Effector memory CD8-positive, alpha-beta T cell (primary cell): ENCODE data around the gene CREB3L1.
"Not testable (repeated sequence)": the region's sequence is repeated elsewhere in the genome, so short reads cannot be mapped to it uniquely, and the experiment has no call there.

Experiments used
- ATAC-seq: fragments of 150-1000 bp; cut with Tn5 transposase; replicated peaks from 2 replicates; pipeline ENCODE4 v1.10.0; 2021; ENCODE audit warnings: mild to moderate bottlenecking, moderate library complexity
- DNase-seq, 3 experiments: peaks; one replicate each; pipeline ENCODE4 v3.0.0; 2021
- H3K27ac Mint-ChIP-seq, 2 donors: one replicate each; pipeline ENCODE4 v1.8.0; 2022; ENCODE audit warnings: mild to moderate bottlenecking in 2 of 2, mixed read lengths in 2 of 2, moderate library complexity in 2 of 2
- H3K27me3 Mint-ChIP-seq, 2 donors: one replicate each; pipeline ENCODE4 v1.8.0; 2022; ENCODE audit warnings: mixed read lengths in 2 of 2
- H3K36me3 Mint-ChIP-seq: one replicate; pipeline ENCODE4 v1.8.0; 2022; ENCODE audit warnings: mild to moderate bottlenecking, moderate library complexity, mixed read lengths; ENCODE audit not compliant: insufficient read depth
- H3K4me1 Mint-ChIP-seq, 2 donors: one replicate each; pipeline ENCODE4 v1.8.0; 2022; ENCODE audit warnings: low read depth in 2 of 2, mixed read lengths in 2 of 2
- H3K4me3 Mint-ChIP-seq, 2 donors: one replicate each; pipeline ENCODE4 v1.8.0; 2022; ENCODE audit warnings: mild to moderate bottlenecking in 2 of 2, mixed read lengths in 2 of 2, moderate library complexity in 2 of 2
- H3K9me3 Mint-ChIP-seq, 2 donors: one replicate each; pipeline ENCODE4 v1.8.0; 2022; ENCODE audit warnings: mixed read lengths in 2 of 2

The CREB3L1 gene

GRCh38 chr11:46300270-46300669 is 22.8 kb downstream of the CREB3L1 start:
- no peaks in the 10 kb centered on the region for H3K36me3 Mint-ChIP-seq
- peaks cover 14 to 32% of the 10 kb centered on the region in 2 donors for H3K27me3 Mint-ChIP-seq
- ATAC-seq (no peak), DNase-seq (no peak)
- H3K9me3 Mint-ChIP-seq: no peaks in the 10 kb centered on the region
- no peak overlapping the region for H3K4me3 Mint-ChIP-seq
- peaks cover 3 to 4% of the 10 kb centered on the region in 2 donors for H3K4me1 Mint-ChIP-seq
- H3K27ac Mint-ChIP-seq: no peak overlapping the region

- no peak for ATAC-seq
- no peak overlapping the region for H3K4me3 Mint-ChIP-seq
- H3K36me3 Mint-ChIP-seq: no peaks in the 10 kb centered on the region
- H3K9me3 Mint-ChIP-seq: no peaks in the 10 kb centered on the region
- H3K27ac Mint-ChIP-seq: no peak overlapping the region
- H3K4me1 Mint-ChIP-seq: no peaks in the 10 kb centered on the region
- DNase-seq: no peak
- peaks cover 6 to 22% of the 10 kb centered on the region in 2 donors for H3K27me3 Mint-ChIP-seq
These were observed 25.4 kb downstream of the CREB3L1 start for GRCh38 chr11:46302866-46303265.

DNA sequence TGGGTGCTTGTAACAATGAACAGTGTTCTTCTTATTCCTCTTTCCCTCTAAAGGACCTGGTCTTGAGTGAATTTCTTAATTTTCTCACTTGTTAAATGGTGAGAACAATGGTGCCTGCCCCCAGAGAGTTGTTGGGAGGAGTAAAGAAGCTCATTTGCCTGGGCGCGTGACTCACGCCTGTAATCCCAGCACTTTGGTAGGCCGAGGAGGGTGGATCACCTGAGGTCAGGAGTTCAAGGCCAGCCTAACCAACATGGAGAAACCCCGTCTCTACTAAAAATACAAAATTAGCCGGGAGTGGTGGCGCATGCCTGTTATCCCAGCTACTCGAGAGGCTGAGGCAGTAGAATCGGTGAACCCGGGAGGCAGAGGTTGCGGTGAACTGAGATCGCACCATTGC is 26.6 kb downstream of the CREB3L1 start:
- ATAC-seq, H3K4me3 Mint-ChIP-seq, H3K4me1 Mint-ChIP-seq, DNase-seq, H3K36me3 Mint-ChIP-seq, H3K27ac Mint-ChIP-seq, H3K9me3 Mint-ChIP-seq: not testable (repeated sequence)
- H3K27me3 Mint-ChIP-seq: peaks cover 0 to 20% of the 10 kb centered on the region in 2 donors

DNA sequence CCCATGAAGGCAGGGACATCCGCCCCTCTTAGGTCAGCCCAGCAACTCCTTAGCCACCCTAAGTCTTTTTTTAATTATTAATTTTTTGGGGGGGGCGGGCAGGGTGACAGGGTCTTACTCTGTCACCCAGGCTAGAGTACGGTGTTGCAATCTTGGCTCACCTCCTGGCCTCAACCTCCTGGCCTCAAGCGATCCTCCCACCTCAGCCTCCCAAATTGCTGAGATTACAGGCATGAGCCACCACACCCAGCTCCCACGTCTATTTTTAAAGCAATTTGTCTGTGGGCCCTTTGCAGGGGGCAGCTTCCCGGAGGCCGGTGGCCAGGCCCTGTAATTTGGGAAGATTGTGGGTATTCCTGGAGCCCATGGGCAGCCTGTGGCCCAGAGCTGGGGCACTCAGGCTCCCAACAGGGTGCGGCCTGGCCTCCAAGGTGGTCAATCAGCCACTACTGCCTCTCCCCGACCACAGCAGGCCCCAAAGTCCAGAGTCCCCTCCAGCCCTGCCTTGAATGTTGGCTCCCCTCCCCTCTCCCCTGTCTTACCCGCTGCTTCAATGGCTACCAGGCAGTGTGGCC is 27.2 kb downstream of the CREB3L1 start:
- no peak overlapping the region for H3K4me3 Mint-ChIP-seq
- no peak overlapping the region for H3K27ac Mint-ChIP-seq
- H3K9me3 Mint-ChIP-seq: no peaks in the 10 kb centered on the region
- peaks cover 3 to 4% of the 10 kb centered on the region in 2 donors for H3K4me1 Mint-ChIP-seq
- DNase-seq: no peak
- ATAC-seq: no peak
- no peaks in the 10 kb centered on the region for H3K36me3 Mint-ChIP-seq
- H3K27me3 Mint-ChIP-seq: peaks cover 0 to 14% of the 10 kb centered on the region in 2 donors

DNA sequence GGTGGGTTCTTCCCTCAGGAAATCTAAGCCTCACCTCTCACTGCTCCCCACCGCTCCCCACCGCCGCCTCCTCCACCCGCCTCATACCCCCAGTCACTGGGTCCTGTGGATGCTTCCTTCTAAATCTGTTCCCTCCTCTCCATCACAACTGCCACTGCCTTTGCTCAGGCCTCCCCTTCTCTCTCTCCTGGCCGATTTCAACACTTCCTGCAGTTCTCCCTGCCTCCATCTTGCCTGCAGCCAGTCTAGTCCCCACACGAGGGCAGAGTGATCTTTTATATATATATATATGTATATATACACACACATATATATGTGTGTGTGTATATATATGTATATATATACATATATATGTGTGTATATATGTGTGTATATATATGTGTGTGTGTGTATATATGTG is 27.8 kb downstream of the CREB3L1 start:
- H3K9me3 Mint-ChIP-seq: no peaks in the 10 kb centered on the region
- H3K36me3 Mint-ChIP-seq: no peaks in the 10 kb centered on the region
- peaks cover 0 to 8% of the 10 kb centered on the region in 2 donors for H3K27me3 Mint-ChIP-seq
- ATAC-seq: no peak
- H3K4me3 Mint-ChIP-seq: no peak overlapping the region
- H3K4me1 Mint-ChIP-seq: peaks cover 3 to 4% of the 10 kb centered on the region in 2 donors
- no peak for DNase-seq
- H3K27ac Mint-ChIP-seq: no peak overlapping the region

GRCh38 chr11:46306296-46306853 is 28.9 kb downstream of the CREB3L1 start:
- no peak for DNase-seq
- no peak for ATAC-seq
- Mint-ChIP-seq H3K27me3 (peaks cover 0 to 11% of the 10 kb centered on the region in 2 donors), H3K4me3 (no peak overlapping the region), H3K9me3 (no peaks in the 10 kb centered on the region), H3K4me1 (peaks cover 3 to 4% of the 10 kb centered on the region in 2 donors), H3K36me3 (no peaks in the 10 kb centered on the region), H3K27ac (no peak overlapping the region)

GRCh38 chr11:46307369-46307768 is 29.9 kb downstream of the CREB3L1 start:
- peaks cover 5 to 21% of the 10 kb centered on the region in 2 donors for H3K27me3 Mint-ChIP-seq
- peaks cover 3% of the 10 kb centered on the region for H3K36me3 Mint-ChIP-seq
- H3K27ac Mint-ChIP-seq: no peak overlapping the region
- H3K9me3 Mint-ChIP-seq: no peaks in the 10 kb centered on the region
- DNase-seq (no peak), ATAC-seq (no peak)
- H3K4me1 Mint-ChIP-seq: peaks cover 3 to 4% of the 10 kb centered on the region in 2 donors
- H3K4me3 Mint-ChIP-seq: no peak overlapping the region

DNA sequence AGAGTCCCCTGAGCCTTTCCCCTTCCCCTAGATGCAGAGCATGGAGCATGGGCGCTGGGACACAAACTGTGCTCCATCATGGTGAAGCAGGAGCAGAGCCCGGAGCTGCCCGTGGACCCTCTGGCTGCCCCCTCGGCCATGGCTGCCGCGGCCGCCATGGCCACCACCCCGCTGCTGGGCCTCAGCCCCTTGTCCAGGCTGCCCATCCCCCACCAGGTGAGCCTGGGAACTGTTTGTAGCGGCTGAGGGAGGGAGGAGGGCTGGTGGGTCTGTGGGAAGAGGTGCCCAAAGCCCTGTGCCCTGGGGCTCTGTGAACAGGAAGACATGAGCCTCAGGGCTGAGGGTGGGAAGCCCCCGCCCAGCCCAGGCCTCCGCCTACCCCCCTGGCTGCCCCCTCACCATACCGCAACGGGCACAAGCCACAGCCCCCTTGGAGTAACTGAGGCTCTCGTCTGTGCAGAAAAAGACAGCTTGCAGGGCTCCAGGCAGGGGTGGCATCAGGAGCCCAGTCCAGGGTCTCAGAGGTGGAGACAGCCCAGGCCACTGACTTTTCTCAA is 30.4 kb downstream of the CREB3L1 start:
- DNase-seq: no peak
- ATAC-seq: no peak
- H3K4me3 Mint-ChIP-seq: no peak overlapping the region
- H3K9me3 Mint-ChIP-seq: no peaks in the 10 kb centered on the region
- H3K27me3 Mint-ChIP-seq: peaks cover 7 to 26% of the 10 kb centered on the region in 2 donors
- no peak overlapping the region for H3K27ac Mint-ChIP-seq
- H3K4me1 Mint-ChIP-seq: peaks cover 3 to 4% of the 10 kb centered on the region in 2 donors
- peaks cover 4% of the 10 kb centered on the region for H3K36me3 Mint-ChIP-seq

- H3K27me3 Mint-ChIP-seq: peaks cover 7 to 27% of the 10 kb centered on the region in 2 donors
- no peak overlapping the region for H3K27ac Mint-ChIP-seq
- peaks cover 3 to 4% of the 10 kb centered on the region in 2 donors for H3K4me1 Mint-ChIP-seq
- H3K36me3 Mint-ChIP-seq: peaks cover 4% of the 10 kb centered on the region
- ATAC-seq (peak; percentile 78), DNase-seq (peak; percentile 44 to 57 (median 56))
- H3K4me3 Mint-ChIP-seq: no peak overlapping the region
- H3K9me3 Mint-ChIP-seq: no peaks in the 10 kb centered on the region
These were observed 31.4 kb downstream of the CREB3L1 start for GRCh38 chr11:46308631-46309419.

- DNase-seq (no peak), ATAC-seq (no peak)
- Mint-ChIP-seq H3K4me1 (peaks cover 3 to 4% of the 10 kb centered on the region in 2 donors), H3K9me3 (no peaks in the 10 kb centered on the region), H3K27ac (no peak overlapping the region), H3K4me3 (no peak overlapping the region), H3K36me3 (peaks cover 4% of the 10 kb centered on the region), H3K27me3 (peaks cover 7 to 29% of the 10 kb centered on the region in 2 donors)
These were observed 32.4 kb downstream of the CREB3L1 start for GRCh38 chr11:46309814-46310259.

DNA sequence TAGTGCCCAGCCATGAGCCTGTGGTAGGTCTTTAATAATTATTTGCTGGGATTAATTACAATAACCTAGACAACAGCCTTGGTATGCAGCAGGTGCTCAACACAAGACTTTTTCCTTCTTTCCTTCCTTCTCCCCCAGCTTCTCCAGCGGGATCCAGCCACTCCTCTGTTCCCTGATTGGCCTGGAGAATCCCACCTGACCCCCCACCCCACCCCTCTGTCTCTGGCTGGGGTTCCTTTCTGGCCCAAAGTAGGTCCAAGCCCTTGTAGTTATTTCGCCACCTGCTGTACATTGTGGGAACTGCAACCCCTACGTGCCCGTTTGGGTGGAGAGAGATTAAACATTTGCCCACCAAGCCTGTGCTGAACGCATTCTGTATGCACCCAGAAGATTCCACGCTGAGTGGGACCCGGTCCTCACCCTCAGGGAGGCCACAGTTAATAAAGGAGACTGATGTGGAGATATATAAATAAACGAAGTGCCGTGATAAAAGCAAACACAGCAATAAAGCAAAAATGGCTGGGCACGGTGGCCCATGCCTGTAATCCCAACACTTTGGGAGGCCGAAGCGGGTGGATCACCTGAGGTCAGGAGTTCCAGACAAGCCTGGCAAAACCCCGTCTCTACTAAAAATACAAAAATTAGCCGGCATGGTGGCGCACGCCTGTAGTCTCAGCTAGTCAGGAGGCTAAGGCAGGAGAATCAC is 37.7 kb downstream of the CREB3L1 start:
- DNase-seq (peak; percentile 72 to 79 (median 78)), ATAC-seq (peak; percentile 87)
- Mint-ChIP-seq H3K36me3 (peaks cover 4% of the 10 kb centered on the region), H3K4me1 (peaks cover 11 to 12% of the 10 kb centered on the region in 2 donors), H3K9me3 (no peaks in the 10 kb centered on the region), H3K27me3 (peaks cover 13 to 41% of the 10 kb centered on the region in 2 donors), H3K4me3 (no peak overlapping the region), H3K27ac (no peak overlapping the region)

- Mint-ChIP-seq H3K9me3 (no peaks in the 10 kb centered on the region), H3K27ac (no peak overlapping the region), H3K4me1 (peaks cover 11 to 12% of the 10 kb centered on the region in 2 donors), H3K4me3 (no peak overlapping the region), H3K27me3 (peaks cover 13 to 49% of the 10 kb centered on the region in 2 donors), H3K36me3 (peaks cover 4% of the 10 kb centered on the region)
- ATAC-seq (no peak), DNase-seq (no peak)
These were observed 38.5 kb downstream of the CREB3L1 start for GRCh38 chr11:46315783-46316563.
